ENCODE data around the gene GDF7. TPM values are rescaled to one million over a fixed set of nuclear protein-coding genes. Genes with fewer than 3 reads are reported as not detected.

The GDF7 gene
- polyA plus RNA-seq, 1 experiment, result 0.32 TPM

DNA sequence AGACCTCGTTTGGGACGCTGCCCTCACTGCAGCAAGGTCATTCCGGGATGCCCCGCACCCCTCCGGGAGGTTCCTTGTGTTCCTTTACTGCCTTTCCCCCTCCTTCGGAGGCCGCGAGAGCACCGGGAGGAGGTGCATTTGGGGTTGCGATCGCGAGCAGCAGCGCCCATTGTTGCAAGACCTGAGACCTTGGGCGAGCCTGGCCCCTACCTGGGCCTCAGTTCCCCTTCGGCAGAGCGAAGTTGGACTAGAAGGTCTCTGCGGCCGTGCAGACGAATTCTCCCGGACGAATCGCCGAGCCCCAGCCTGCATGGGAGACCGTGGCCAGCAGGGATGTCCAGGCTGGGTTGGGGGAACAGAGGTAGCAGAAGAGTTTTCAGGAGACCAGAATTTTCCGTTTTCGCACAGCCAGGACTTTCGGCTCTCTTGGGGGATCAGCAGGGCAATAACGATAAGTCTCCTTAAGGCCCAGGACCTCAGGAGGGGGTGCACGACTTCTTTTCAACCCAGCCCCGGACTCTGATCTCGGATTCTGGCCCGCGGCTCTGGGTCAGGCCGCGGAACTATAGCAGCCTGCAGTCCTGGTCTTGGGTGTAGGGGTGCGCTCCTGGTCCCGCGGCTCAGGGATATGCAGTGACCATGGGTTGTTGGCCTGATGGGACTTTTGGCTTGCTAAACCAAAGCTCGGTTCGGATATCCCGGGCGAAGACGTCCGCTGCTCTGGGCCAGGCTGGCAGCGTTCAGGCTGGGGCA lies 2.8 kb downstream of the GDF7 start:
- H3K27me3 ChIP-seq (ENCODE audit: control insufficient read depth, insufficient read depth, low read length), result peaks cover 24% of the 10 kb centered on the region

DNA sequence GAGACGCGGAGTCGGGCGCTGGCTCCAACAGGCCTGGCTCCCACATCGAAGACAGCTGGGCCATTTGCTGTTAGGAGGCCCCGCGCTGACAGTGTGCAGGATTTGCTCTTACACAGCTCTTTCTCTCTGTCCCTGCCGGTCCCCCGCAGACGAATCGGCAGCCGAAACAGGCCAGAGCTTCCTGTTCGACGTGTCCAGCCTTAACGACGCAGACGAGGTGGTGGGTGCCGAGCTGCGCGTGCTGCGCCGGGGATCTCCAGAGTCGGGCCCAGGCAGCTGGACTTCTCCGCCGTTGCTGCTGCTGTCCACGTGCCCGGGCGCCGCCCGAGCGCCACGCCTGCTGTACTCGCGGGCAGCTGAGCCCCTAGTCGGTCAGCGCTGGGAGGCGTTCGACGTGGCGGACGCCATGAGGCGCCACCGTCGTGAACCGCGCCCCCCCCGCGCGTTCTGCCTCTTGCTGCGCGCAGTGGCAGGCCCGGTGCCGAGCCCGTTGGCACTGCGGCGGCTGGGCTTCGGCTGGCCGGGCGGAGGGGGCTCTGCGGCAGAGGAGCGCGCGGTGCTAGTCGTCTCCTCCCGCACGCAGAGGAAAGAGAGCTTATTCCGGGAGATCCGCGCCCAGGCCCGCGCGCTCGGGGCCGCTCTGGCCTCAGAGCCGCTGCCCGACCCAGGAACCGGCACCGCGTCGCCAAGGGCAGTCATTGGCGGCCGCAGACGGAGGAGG lies 3.5 kb downstream of the GDF7 start:
- ChIA-PET CTCF (interaction anchor here (0.9 to 11.3 kb wide), 4 partner anchors 9 to 293 kb away, joined by 3 to 126 read pairs (median 6); partner anchors contain the start of gene HS1BP3), POLR2A (no interaction called here)
- H3K36me3 ChIP-seq (ENCODE audit: control insufficient read depth, insufficient read depth, low read length), result no peaks in the 10 kb centered on the region
- no peak for DNase-seq (ENCODE audit: low read depth)
- no peak overlapping the region for H3K4me3 ChIP-seq (ENCODE audit: low read depth, low read length)
- peaks cover 16% of the 10 kb centered on the region for H3K27me3 ChIP-seq (ENCODE audit: control insufficient read depth, insufficient read depth, low read length)
- TF ChIP-seq, protein P1, sequence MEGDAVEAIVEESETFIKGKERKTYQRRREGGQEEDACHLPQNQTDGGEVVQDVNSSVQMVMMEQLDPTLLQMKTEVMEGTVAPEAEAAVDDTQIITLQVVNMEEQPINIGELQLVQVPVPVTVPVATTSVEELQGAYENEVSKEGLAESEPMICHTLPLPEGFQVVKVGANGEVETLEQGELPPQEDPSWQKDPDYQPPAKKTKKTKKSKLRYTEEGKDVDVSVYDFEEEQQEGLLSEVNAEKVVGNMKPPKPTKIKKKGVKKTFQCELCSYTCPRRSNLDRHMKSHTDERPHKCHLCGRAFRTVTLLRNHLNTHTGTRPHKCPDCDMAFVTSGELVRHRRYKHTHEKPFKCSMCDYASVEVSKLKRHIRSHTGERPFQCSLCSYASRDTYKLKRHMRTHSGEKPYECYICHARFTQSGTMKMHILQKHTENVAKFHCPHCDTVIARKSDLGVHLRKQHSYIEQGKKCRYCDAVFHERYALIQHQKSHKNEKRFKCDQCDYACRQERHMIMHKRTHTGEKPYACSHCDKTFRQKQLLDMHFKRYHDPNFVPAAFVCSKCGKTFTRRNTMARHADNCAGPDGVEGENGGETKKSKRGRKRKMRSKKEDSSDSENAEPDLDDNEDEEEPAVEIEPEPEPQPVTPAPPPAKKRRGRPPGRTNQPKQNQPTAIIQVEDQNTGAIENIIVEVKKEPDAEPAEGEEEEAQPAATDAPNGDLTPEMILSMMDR (IDR thresholded peaks at IDR 0.05; ENCODE audit: insufficient read depth, low read depth, low read length), result no peak

More for the DNA sequence above, 2.8 kb downstream of the GDF7 start:
- ChIA-PET CTCF (interaction anchor here (0.9 to 11.3 kb wide), 4 partner anchors 8 to 112 kb away, joined by 3 to 126 read pairs (median 6); partner anchors contain the start of gene HS1BP3), POLR2A (no interaction called here)
- Histone ChIP-seq H3K36me3 (ENCODE audit: control insufficient read depth, insufficient read depth, low read length) (no peaks in the 10 kb centered on the region), H3K4me3 (ENCODE audit: low read depth, low read length) (no peak overlapping the region)
- DNase-seq (ENCODE audit: low read depth), result no peak
- TF ChIP-seq, protein P1 (IDR thresholded peaks at IDR 0.05; ENCODE audit: insufficient read depth, low read depth, low read length), result no peak

DNA sequence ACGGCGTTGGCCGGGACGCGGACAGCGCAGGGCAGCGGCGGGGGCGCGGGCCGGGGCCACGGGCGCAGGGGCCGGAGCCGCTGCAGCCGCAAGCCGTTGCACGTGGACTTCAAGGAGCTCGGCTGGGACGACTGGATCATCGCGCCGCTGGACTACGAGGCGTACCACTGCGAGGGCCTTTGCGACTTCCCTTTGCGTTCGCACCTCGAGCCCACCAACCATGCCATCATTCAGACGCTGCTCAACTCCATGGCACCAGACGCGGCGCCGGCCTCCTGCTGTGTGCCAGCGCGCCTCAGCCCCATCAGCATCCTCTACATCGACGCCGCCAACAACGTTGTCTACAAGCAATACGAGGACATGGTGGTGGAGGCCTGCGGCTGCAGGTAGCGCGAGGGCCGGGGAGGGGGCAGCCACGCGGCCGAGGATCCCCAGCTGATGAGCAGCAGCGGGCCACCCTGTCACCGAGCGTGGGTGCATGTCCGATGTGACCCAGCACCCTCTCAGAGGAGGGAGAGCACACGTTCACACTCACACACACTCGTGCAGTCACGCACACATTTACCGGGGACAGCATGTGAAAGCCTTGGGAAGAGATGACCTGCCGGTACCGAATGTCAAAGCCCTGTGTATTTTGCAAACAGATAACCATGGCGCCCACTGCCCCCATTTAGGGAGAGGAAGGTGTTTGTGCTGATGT lies 4.2 kb downstream of the GDF7 start:
- TF ChIP-seq, protein P1 (IDR thresholded peaks at IDR 0.05; ENCODE audit: insufficient read depth, low read depth, low read length), result no peak
- no peaks in the 10 kb centered on the region for H3K36me3 ChIP-seq (ENCODE audit: control insufficient read depth, insufficient read depth, low read length)
- no peak overlapping the region for H3K4me3 ChIP-seq (ENCODE audit: low read depth, low read length)
- ChIA-PET CTCF (interaction anchor here (0.9 to 8.4 kb wide), 4 partner anchors 8 to 292 kb away, joined by 3 to 123 read pairs (median 6); partner anchors contain the start of gene GDF7), POLR2A (no interaction called here)
- no peak for DNase-seq (ENCODE audit: low read depth)
- H3K27me3 ChIP-seq (ENCODE audit: control insufficient read depth, insufficient read depth, low read length), result peaks cover 9% of the 10 kb centered on the region

DNA sequence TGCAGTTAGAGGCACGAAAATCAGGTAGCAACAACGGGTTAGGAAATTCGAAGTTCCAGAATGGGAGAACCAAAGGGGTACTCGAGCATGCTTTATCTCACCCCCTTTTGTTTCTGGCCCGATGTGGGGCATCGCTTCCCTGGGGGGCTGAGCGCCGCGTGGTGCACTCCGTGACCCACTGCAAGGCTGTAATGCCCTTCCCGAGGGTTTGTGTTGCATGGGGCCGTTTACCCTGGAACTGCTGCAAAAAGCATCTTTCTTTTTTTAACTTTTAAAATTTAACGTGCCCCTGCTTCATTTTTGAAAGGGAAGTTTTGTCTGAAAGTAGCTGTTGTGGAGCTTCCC lies 4.8 kb downstream of the GDF7 start:
- H3K27me3 ChIP-seq (ENCODE audit: control insufficient read depth, insufficient read depth, low read length), result peaks cover 8% of the 10 kb centered on the region
- ChIA-PET CTCF (interaction anchor here (1.4 to 8.4 kb wide), 2 partner anchors 8 to 10 kb away, joined by 3 to 123 read pairs; partner anchors contain the start of gene GDF7), POLR2A (no interaction called here)
- no peak overlapping the region for H3K4me3 ChIP-seq (ENCODE audit: low read depth, low read length)
- H3K36me3 ChIP-seq (ENCODE audit: control insufficient read depth, insufficient read depth, low read length), result no peaks in the 10 kb centered on the region
- TF ChIP-seq, protein P1 (IDR thresholded peaks at IDR 0.05; ENCODE audit: insufficient read depth, low read depth, low read length), result no peak
- no peak for DNase-seq (ENCODE audit: low read depth)
